Ascending aorta (tissue), 2 donors: ENCODE results near the gene GABARAP. TPM values are rescaled to one million over a fixed set of nuclear protein-coding genes. Genes with fewer than 3 reads are reported as not detected.
A peak's percentile ranks its signal among the peaks of the same experiment; 100 is the strongest.

ENCODE experiments used
- DNase-seq, 2 donors: peaks; one replicate each; pipeline ENCODE4 v3.0.0-alpha.2; 2019; ENCODE audit warnings: low spot score in 2 of 2
- H3K27ac ChIP-seq, 2 donors: fragments of 200-600 bp; sonication (generic); one replicate each; pipeline ENCODE4 v1.5.1; 2016 to 2017; ENCODE audit warnings: mild to moderate bottlenecking in 1 of 2
- H3K27me3 ChIP-seq: fragments of 200-600 bp; sonication (generic); one replicate; pipeline ENCODE4 v1.5.1; 2017
- H3K36me3 ChIP-seq, 2 donors: fragments of 200-600 bp; sonication (generic); one replicate each; pipeline ENCODE4 v1.5.1; 2016
- H3K4me1 ChIP-seq, 2 donors: fragments of 200-600 bp; sonication (generic); one replicate each; pipeline ENCODE4 v1.5.1; 2016 to 2017; ENCODE audit warnings: mild to moderate bottlenecking in 1 of 2
- H3K4me3 ChIP-seq, 2 donors: fragments of 200-600 bp; sonication (generic); one replicate each; pipeline ENCODE4 v1.5.1; 2016 to 2017; ENCODE audit warnings: mild to moderate bottlenecking in 1 of 2
- H3K9me3 ChIP-seq, 2 donors: fragments of 200-600 bp; sonication (generic); one replicate each; pipeline ENCODE4 v1.5.1; 2016
- CTCF ChIP-seq, 3 experiments: fragments of 200-600 bp in 2 of 3; fragments of 450-650 bp in 1 of 3; sonication (generic) in 2 of 3; IDR thresholded peaks; one replicate each; pipeline ENCODE4 v1.5.1; 2016 to 2019; ENCODE audit warnings: antibody characterized with exemption in 3 of 3, mild to moderate bottlenecking in 1 of 3, moderate library complexity in 1 of 3
- intact Hi-C: fragments of 100-400 bp; cut with DNase I; formaldehyde crosslinking; loops from one replicate; pipeline ENCODE4 v1.15.1; 2023
- total RNA-seq: library from RNA; depleted of rRNA; stranded (reverse); fragments of >200 nt; gene quantifications from one replicate; pipeline ENCODE4 v1.1.0, GENCODE V29; 2016

Gene GABARAP
- total RNA-seq, 1 donor from 2014 or later = 422 TPM

GRCh38 chr17:7235693-7236665 lies 6.3 kb downstream of the GABARAP start:
- Histone ChIP-seq H3K4me3 (no peak overlapping the region), H3K9me3 (no peaks in the 10 kb centered on the region), H3K4me1 (peaks cover 10 to 29% of the 10 kb centered on the region in 2 donors), H3K36me3 (peaks cover 10 to 27% of the 10 kb centered on the region in 2 donors), H3K27me3 (no peaks in the 10 kb centered on the region), H3K27ac (no peak overlapping the region)
- no peak for DNase-seq
- TF ChIP-seq CTCF (IDR thresholded peaks at IDR 0.05) = no peak
- intact Hi-C loops = loop anchor here (5.0 kb wide), 1 partner anchor 606 kb away; no protein-coding TSS in a partner anchor

GRCh38 chr17:7234083-7234951 lies 7.9 kb downstream of the GABARAP start, which contains the start of gene DVL2:
DVL2 (minus strand) TSS chr17:7234517; CDS start chr17:7234262, 255 bp downstream.
- no peak for TF ChIP-seq CTCF (IDR thresholded peaks at IDR 0.05)
- H3K4me3 ChIP-seq = peak within 1 kb of the TSS; percentile 86 to 96
- no peaks in the 10 kb centered on the region for H3K9me3 ChIP-seq
- H3K36me3 ChIP-seq = peaks cover 20 to 31% of the 10 kb centered on the region in 2 donors
- peak within 1 kb of the TSS; percentile 74 to 83 for H3K27ac ChIP-seq
- H3K4me1 ChIP-seq = peaks cover 8 to 17% of the 10 kb centered on the region in 2 donors
- intact Hi-C loops = no loop called here
- DNase-seq = peak; percentile 82 to 97
- H3K27me3 ChIP-seq = no peaks in the 10 kb centered on the region

GRCh38 chr17:7233701-7234082 lies 8.6 kb downstream of the GABARAP start:
- Histone ChIP-seq H3K36me3 (peaks cover 26 to 37% of the 10 kb centered on the region in 2 donors), H3K9me3 (no peaks in the 10 kb centered on the region), H3K4me1 (peaks cover 8 to 17% of the 10 kb centered on the region in 2 donors), H3K27ac (peak overlapping the region; percentile 74 to 83), H3K27me3 (no peaks in the 10 kb centered on the region), H3K4me3 (peak overlapping the region; percentile 86 to 96)
- intact Hi-C loops = no loop called here
- TF ChIP-seq CTCF (IDR thresholded peaks at IDR 0.05) = no peak
- DNase-seq = no peak

- no peak for TF ChIP-seq CTCF (IDR thresholded peaks at IDR 0.05)
- H3K27me3 ChIP-seq = no peaks in the 10 kb centered on the region
- H3K9me3 ChIP-seq = no peaks in the 10 kb centered on the region
- H3K4me1 ChIP-seq = peaks cover 4 to 17% of the 10 kb centered on the region in 2 donors
- no peak overlapping the region for H3K27ac ChIP-seq
- intact Hi-C loops = no loop called here
- no peak for DNase-seq
- peaks cover 41 to 51% of the 10 kb centered on the region in 2 donors for H3K36me3 ChIP-seq
- peak overlapping the region; percentile 86 to 96 for H3K4me3 ChIP-seq
These were observed 10.1 kb downstream of the GABARAP start for GRCh38 chr17:7232114-7232513.

- intact Hi-C loops = no loop called here
- no peak for TF ChIP-seq CTCF (IDR thresholded peaks at IDR 0.05)
- Histone ChIP-seq H3K27ac (no peak overlapping the region), H3K36me3 (peaks cover 59% of the 10 kb centered on the region in 2 donors), H3K4me1 (peaks cover 4 to 12% of the 10 kb centered on the region in 2 donors), H3K9me3 (no peaks in the 10 kb centered on the region), H3K4me3 (no peak overlapping the region), H3K27me3 (no peaks in the 10 kb centered on the region)
- DNase-seq = no peak
These were observed 12.7 kb downstream of the GABARAP start for GRCh38 chr17:7229504-7229903.
